HUES6 (cell line): ENCODE results near the gene IRAK1BP1.

ENCODE experiments used
- H3K27ac ChIP-seq: 2 replicates; pipeline ENCODE4 v1.7.0; 2013; ENCODE audit warnings: low read depth, mild to moderate bottlenecking, low read length, inconsistent platforms
- H3K27me3 ChIP-seq: 2 replicates; pipeline ENCODE4 v1.6.1; 2013; ENCODE audit warnings: low read length; ENCODE audit not compliant: control insufficient read depth, insufficient read depth
- H3K36me3 ChIP-seq: 2 replicates; pipeline ENCODE4 v1.6.1; 2013; ENCODE audit warnings: low read length; ENCODE audit not compliant: control insufficient read depth, insufficient read depth
- H3K4me1 ChIP-seq: 2 replicates; pipeline ENCODE4 v1.6.1; 2013; ENCODE audit warnings: low read length; ENCODE audit not compliant: control insufficient read depth, insufficient read depth
- H3K4me3 ChIP-seq: 2 replicates; pipeline ENCODE4 v1.5.1; 2013; ENCODE audit warnings: low read depth, low read length
- H3K9ac ChIP-seq: one replicate; pipeline ENCODE4 v1.6.1; 2013; ENCODE audit warnings: mild to moderate bottlenecking, low read length
- H3K9me3 ChIP-seq: 2 replicates; pipeline ENCODE4 v1.6.1; 2013; ENCODE audit warnings: low read depth, low read length; ENCODE audit not compliant: control insufficient read depth, insufficient read depth

The IRAK1BP1 gene

DNA sequence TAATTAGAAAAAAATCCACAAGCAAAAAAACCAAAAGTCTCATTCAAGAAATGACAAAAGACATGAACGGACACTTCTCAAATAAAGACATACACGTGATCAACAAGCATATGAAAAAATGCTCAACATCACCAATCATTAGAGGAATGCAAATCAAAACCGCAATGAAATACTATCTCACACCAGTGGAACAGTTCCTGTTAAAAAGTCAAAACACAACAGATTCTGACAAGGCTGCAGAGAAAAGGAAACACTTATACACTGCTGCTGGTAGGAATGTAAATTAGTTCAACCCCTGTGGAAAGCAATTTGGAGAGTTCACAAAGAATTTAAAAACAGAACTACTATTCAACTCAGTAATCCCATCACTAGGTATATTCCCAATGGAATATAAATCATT lies 58.0 kb downstream of the IRAK1BP1 start:
- Histone ChIP-seq H3K4me3 (no peak overlapping the region), H3K9ac (no peak overlapping the region), H3K27ac (no peak overlapping the region), H3K4me1 (no peaks in the 10 kb centered on the region), H3K27me3 (no peaks in the 10 kb centered on the region), H3K36me3 (no peaks in the 10 kb centered on the region), H3K9me3 (peaks cover 14% of the 10 kb centered on the region)

DNA sequence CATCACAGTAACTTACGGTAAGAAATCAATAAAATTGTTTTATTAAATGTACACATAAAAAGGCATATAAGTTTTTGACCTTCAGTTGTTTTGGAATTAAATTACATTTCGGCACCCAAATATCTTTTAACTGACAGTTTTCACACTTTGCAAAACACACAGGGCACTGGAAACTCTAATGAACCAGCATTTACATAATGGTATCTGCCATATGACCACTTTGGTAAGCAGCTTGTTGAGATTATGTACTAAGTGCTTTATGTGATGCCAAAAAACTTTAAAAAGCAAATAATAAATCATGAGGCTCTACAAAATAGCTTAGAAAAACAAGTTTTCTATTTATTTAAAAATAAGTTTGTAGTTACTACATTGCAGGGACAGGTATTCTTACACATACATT lies 68.2 kb downstream of the IRAK1BP1 start:
- peaks cover 26% of the 10 kb centered on the region for H3K36me3 ChIP-seq
- H3K9ac ChIP-seq: no peak overlapping the region
- H3K27ac ChIP-seq: no peak overlapping the region
- H3K9me3 ChIP-seq: no peaks in the 10 kb centered on the region
- no peaks in the 10 kb centered on the region for H3K27me3 ChIP-seq
- no peaks in the 10 kb centered on the region for H3K4me1 ChIP-seq
- H3K4me3 ChIP-seq: no peak overlapping the region

DNA sequence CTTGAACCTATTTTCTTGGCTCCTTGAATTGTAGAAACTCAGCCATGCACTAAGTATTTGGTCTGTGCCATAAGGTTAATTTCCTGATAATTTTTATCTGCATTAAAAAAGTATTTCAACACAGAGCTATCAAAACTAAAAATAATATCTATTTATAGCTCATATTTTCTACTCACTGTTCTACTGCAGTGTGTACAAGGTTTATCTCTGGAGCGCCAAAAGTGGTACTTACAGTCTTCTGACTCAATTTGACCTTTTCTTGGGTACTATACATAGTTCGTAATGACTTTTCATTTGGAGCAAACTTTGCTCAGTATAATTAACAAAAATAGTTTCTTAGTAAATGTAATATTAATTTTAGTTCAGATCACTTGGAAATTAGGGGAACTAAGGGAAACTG lies 69.2 kb downstream of the IRAK1BP1 start:
- Histone ChIP-seq H3K27me3 (no peaks in the 10 kb centered on the region), H3K27ac (no peak overlapping the region), H3K4me3 (no peak overlapping the region), H3K4me1 (no peaks in the 10 kb centered on the region), H3K36me3 (peaks cover 36% of the 10 kb centered on the region), H3K9ac (no peak overlapping the region), H3K9me3 (no peaks in the 10 kb centered on the region)

DNA sequence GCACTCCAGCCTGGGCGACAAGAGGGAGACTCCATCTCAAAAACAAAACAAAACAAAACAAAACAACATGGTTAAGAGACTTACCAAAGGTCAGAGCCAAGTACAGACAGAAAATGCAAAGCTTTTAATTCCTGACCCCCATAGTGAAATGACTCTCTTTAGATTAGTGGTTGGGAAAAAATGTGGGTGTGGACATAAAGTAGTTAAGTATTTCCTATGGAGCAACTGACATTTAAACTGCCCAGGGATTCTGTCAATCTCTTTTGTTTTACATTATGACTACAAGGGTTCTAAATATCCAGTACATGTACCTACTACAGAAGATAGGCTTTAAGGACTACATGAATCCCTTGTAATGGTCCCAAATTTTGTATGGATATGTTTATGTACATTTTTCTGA lies 75.1 kb downstream of the IRAK1BP1 start:
- H3K27me3 ChIP-seq: no peaks in the 10 kb centered on the region
- H3K9ac ChIP-seq: no peak overlapping the region
- H3K27ac ChIP-seq: no peak overlapping the region
- no peak overlapping the region for H3K4me3 ChIP-seq
- no peaks in the 10 kb centered on the region for H3K4me1 ChIP-seq
- H3K36me3 ChIP-seq: peaks cover 85% of the 10 kb centered on the region
- H3K9me3 ChIP-seq: no peaks in the 10 kb centered on the region

DNA sequence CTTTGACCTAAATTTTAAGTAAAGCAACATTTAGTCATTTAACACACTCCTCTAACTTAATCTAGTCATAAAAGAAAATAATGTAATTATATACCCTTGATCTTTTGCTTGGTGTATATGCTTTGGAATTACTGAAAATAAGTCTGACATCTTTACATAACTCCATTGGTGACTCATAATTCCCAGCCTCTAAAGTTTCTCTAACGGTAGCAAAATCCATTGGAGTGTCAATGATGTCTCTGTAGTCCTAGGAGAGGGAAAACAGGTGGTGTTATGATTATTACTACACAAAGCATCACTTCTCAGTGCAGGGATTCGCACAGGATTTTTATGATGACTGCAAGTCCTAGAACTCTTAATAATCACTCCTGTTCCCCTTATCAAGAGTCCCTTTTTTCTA lies 80.2 kb downstream of the IRAK1BP1 start:
- Histone ChIP-seq H3K27me3 (no peaks in the 10 kb centered on the region), H3K27ac (no peak overlapping the region), H3K9me3 (peaks cover 11% of the 10 kb centered on the region), H3K4me1 (no peaks in the 10 kb centered on the region), H3K36me3 (peaks cover 95% of the 10 kb centered on the region), H3K9ac (no peak overlapping the region), H3K4me3 (no peak overlapping the region)

DNA sequence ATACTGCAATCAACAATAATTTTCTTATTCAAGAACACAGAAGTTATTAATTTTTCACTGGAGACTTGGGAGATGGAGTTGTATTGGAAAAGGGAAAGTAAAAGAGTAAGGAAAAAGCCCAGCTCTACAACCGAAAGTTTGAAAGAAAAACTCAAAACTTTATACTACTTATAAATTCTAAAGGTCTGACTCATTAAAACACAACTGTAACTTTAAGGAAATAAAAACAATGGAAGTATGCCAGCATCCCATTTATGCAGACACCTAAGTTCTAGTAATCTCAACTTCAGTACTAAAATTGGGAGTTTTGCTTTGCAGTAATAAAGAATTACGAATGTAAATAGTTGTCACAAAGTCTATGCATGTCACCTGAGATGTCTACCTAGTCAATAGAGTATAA lies 80.6 kb downstream of the IRAK1BP1 start:
- Histone ChIP-seq H3K4me1 (no peaks in the 10 kb centered on the region), H3K9ac (no peak overlapping the region), H3K27ac (no peak overlapping the region), H3K27me3 (no peaks in the 10 kb centered on the region), H3K36me3 (peaks cover 97% of the 10 kb centered on the region), H3K9me3 (peaks cover 11% of the 10 kb centered on the region), H3K4me3 (no peak overlapping the region)

DNA sequence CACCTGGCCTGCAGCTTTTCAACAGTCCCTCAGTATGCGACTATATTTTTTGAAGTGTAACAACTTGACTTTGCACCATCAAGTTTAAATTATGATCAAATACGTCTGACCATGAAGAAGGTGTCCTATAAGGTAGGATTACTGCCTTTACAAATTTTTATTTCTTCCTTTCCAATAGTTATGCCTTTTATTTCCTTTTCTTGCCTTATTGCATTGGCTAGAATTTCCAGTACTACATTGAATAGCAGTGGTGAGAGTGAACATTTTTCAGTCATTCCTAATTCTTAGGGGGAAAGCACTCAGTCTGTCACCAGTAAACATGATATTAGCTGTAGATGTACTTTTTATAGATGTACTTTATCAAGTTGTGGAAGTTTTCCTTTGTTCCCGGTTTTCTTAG lies 81.4 kb downstream of the IRAK1BP1 start:
- Histone ChIP-seq H3K9ac (no peak overlapping the region), H3K4me1 (no peaks in the 10 kb centered on the region), H3K9me3 (peaks cover 11% of the 10 kb centered on the region), H3K27me3 (no peaks in the 10 kb centered on the region), H3K4me3 (no peak overlapping the region), H3K27ac (no peak overlapping the region), H3K36me3 (peaks cover 98% of the 10 kb centered on the region)

DNA sequence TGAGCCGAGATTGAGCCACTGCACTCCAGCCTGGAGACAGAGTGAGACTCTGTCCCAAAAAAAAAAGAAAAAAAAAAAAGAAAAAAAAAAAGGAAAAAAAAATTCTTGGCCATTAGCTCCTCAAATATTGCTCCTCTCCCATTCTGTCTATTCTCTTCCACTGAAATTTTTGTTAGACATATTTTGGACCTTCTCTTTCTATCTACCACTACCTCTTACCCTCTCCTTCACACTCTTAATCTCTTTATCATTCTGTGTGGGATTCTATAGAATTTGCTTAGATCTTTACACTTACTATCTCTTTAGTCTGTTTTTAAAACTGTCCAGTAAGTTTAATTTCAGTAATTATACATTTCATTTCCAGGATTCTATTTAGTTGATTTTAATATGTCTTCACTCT lies 85.0 kb downstream of the IRAK1BP1 start:
- Histone ChIP-seq H3K9ac (no peak overlapping the region), H3K4me3 (no peak overlapping the region), H3K27me3 (no peaks in the 10 kb centered on the region), H3K27ac (no peak overlapping the region), H3K36me3 (peaks cover 94% of the 10 kb centered on the region), H3K4me1 (peaks cover 13% of the 10 kb centered on the region; the same call in 1 of the 2 replicates), H3K9me3 (peaks cover 11% of the 10 kb centered on the region)
